ENCODE results near the gene MT1F.

DNA sequence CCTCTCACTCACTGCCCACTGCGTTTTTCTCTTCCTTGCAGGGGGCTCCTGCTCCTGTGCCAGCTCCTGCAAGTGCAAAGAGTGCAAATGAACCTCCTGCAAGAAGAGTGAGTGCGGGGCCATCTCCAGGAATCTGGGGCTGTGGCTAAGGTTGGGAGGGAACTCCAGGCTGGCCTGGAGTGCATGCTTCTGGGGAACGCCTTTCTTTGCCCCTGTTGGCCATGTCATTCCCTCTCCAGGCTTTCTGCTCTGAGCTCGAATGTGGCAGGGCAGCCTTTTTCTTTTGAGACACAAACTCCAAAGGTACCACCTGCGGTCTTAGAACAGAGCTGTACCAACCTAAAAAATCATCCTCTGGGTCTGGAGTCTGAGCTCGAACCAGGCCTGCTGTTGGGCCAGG, 39.6 kb upstream of the MT1F start:
- TF ChIP-seq, protein P1, sequence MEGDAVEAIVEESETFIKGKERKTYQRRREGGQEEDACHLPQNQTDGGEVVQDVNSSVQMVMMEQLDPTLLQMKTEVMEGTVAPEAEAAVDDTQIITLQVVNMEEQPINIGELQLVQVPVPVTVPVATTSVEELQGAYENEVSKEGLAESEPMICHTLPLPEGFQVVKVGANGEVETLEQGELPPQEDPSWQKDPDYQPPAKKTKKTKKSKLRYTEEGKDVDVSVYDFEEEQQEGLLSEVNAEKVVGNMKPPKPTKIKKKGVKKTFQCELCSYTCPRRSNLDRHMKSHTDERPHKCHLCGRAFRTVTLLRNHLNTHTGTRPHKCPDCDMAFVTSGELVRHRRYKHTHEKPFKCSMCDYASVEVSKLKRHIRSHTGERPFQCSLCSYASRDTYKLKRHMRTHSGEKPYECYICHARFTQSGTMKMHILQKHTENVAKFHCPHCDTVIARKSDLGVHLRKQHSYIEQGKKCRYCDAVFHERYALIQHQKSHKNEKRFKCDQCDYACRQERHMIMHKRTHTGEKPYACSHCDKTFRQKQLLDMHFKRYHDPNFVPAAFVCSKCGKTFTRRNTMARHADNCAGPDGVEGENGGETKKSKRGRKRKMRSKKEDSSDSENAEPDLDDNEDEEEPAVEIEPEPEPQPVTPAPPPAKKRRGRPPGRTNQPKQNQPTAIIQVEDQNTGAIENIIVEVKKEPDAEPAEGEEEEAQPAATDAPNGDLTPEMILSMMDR (IDR thresholded peaks at IDR 0.05) = no peak
- no peak for TF ChIP-seq POLR2A (IDR thresholded peaks at IDR 0.05)

All from gastroesophageal sphincter (tissue), 3 donors.